CD4-positive, alpha-beta T cell treated with Interferon alpha-2 for 1 hour (primary cell): ENCODE measurements around the gene KCNB1.
"Not testable (repeated sequence)": the region's sequence is repeated elsewhere in the genome, so short reads cannot be mapped to it uniquely, and the experiment has no call there.

Experiments
- DNase-seq, 2 donors: peaks; one replicate each; pipeline ENCODE4 v3.0.0-alpha.2; 2020 to 2022

KCNB1 gene

DNA sequence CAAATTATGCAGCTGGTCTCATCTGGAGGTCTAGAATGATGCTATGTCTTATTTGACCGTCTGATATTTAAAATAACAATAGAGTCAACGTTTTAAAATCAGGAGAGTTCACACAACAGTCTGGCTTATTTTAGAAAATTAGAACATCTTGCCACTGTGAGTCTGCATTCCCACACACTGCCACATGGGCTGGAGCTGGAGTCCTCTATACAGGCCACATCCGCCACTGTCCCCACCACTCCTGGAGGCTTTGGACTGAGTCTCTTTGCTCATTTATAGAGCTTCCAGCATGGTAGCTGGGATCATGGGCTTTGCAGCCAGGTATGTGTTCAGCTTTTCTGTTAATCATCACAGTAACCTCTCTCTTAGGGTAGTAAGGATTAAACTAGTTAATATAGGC lies 135.8 kb downstream of the KCNB1 start:
- DNase-seq, result no peak

DNA sequence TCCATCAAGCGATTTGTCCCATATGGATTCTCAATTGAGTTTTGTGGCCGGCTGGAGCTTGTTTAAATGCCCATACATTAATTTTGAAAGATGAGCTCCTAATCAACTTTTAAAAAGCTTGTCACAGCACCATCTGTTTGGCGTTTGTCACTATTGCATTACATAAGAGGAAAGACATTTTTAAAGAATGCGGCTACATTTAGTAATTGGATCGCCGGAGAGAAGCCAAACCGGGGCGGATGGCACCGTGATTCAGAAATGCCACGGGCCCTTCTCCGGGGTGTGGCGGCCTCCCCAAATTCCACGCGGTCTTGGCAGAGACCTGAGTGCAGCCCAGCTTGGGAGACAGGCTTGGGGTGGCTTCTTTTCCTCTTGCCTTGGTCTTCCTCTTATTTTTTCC lies 136.9 kb downstream of the KCNB1 start:
- DNase-seq, result no peak

DNA sequence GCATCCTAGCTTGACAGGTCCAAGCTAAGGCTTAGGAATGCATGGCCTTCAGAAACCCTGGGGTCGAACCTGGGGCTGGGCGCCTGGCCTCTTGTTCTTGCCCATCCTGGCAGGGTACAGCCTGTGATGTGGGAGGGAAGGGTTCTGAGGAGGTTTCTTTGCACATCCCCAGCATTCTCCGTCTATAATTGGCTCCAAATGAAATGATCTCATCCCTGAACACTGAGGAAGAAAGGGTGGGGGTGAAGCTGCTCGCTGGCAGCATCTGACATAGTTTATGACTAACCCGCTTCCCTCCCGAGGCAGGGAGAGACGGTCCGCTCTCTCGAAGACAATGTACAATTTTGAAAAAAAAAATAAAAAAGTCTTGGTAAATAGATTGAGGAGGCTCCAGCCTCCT lies 137.5 kb downstream of the KCNB1 start:
- no peak for DNase-seq

DNA sequence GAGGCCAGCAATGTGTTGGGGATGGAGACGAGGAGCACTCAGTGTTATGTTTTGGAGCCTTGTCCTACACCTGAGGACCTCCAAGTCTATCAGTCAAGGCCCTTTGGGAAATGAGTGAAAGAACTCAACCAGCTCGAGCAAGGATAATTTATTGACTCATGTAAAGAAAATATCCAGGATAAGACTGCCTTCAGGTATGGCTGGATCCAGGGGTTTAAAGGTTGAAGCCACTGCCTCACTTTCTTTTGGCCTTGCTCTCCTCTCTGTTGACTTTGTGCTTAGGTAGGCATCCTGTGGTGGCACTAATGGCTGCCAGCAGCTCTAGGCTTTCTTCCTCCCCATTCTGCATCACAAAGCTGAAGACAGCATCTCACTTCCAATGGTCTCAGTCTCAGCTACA lies 138.3 kb downstream of the KCNB1 start:
- no peak for DNase-seq

DNA sequence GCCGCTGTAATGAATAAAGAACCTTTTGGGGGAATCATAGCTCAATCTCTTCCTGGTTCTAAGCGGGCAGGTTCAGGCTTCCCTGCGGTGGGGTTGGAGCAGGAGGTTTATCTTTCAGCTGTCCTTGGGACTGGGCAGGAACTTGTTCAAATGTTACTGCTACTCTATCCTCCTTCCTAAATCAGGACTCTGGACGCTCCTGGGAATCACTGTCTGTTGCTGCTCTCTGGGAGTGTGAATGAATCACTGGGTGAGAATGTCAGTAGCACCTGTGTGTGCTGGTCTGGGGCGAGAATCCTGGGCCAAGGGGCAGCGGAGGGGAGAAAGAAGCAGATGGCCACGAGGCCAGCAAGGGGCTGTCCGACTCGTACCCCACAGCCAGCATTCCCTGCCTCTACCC lies 139.2 kb downstream of the KCNB1 start:
- no peak for DNase-seq

DNA sequence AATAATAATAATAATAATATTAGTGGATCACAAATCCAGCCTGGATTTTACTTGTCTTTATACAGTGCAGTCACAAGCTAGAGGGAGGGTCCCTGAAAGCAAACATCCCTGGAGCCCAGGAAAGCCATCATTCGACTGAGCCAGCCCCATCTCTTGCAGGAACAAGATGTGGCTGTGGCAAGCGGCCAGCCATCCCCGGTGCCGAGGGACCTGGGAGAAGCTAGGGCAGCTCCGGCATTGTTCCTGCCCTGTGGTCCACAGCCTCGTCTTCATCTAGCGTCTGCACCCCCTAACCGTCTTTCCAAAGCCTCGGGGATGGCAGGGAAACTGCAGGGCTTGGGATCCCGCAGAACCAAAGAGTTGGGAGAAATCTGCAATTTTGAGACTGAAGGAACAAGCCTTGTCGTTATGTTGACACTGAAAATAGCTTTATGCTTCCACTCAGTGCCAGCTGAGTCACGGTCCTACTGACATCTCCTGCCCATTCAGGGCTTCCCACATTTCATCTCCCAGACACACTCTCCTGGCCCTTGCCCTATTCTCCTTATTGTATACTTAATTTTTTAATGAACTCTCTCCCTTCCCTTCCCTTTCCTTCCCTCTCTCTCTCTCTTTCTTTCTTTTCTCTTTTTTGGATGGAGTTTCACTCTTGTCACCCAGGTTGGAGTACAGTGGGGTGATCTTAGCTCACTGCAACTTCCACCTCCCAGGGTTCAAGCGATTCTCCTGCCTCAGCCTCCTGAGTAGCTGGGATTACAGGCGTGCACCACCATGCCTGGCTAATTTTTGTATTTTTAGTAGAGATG lies 142.1 kb downstream of the KCNB1 start:
- no peak for DNase-seq

DNA sequence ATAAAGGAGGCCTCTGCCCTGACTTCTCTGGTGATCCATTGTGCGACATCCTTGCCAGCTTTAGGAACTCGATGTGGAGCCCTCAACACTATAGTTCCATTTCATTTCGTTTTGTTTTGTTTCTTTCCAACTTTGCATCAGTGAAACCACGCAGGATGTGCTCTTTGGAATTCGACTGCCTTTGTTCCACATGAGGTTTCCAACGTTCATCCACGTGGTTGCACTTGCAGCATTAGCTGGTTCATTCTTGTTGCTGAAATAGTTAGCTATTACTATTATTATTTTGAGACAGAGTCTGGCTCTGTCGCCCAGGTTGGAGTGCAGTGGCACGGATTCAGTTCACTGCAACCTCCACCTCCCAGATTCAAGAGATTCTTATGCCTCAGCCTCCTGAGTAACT lies 143.3 kb downstream of the KCNB1 start:
- DNase-seq, result no peak

DNA sequence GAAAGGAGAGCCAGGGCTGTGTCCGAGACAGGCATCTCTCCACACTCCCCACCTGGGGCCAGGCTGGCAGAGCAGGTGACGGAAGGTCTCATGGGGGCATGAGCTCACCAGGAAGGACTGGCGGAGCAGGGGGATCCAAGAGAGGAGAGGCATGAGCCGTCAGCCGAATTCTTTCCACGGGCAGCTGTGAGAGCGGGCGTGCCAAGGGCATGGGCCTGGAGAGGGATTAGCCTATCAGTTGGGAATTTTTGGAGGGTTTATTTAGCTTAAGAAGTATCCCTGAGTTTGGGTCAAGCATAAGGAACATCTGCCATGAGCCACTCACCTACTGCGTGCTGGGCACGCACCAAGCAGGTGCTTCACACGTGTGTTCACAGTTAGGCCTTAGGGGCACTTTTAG lies 144.4 kb downstream of the KCNB1 start:
- no peak for DNase-seq

DNA sequence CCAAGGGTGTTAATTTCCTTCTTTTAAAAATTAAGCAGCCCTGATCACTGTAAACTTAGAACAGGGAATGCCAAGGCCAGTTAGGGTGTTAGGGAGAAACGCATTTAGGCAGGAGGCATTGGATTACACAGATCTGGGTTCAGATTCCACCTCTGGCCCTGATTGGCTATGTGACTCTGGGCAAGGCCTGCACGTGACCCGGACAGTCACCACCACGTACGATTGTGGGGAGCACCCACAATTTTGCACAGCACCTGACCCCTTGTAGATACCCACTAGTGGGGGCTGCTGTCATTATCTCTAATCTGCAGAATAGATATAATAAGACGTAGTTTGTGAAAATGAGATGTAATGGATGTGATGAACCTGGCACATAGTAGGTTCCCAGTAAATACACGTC lies 145.1 kb downstream of the KCNB1 start:
- no peak for DNase-seq

DNA sequence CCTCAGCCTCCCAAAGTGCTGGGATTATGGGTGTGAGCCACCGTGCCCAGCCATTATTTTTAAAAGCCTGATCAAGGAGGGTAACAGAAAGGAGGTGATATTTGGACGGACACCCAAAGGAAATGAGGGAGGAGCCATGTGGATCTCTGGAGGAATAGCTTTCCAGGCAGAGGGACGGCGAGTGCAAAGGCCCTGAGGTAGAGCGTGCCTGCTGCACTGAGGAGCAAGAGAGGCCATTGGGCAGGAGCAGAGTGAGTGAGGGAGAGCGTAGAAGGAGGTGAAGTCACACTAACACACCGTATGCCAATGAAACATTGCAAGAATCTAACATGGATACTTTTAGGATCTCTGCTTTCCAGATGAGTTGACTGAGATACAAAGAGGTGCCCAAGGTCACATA lies 145.7 kb downstream of the KCNB1 start:
- DNase-seq, result no peak

DNA sequence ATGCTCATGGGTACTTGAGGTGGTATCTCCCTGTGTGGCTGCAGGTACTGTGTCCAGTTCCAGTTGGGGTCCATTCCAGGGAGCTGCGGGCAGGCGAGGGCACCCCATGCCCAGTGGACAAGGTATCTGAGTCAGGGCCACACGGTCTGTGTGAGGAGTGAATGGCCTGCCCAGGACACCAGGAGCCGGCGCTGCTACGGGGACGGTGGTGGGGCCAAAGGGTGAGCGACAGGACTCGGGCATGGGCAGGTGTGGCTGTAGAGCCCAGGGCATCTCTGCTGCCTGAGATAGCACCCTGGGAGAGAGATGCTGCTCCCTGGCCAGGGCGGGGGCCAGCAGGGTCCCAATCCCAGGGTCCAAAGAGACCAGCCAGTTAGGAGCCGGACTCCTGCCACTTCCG lies 147.0 kb downstream of the KCNB1 start:
- DNase-seq, result no peak

DNA sequence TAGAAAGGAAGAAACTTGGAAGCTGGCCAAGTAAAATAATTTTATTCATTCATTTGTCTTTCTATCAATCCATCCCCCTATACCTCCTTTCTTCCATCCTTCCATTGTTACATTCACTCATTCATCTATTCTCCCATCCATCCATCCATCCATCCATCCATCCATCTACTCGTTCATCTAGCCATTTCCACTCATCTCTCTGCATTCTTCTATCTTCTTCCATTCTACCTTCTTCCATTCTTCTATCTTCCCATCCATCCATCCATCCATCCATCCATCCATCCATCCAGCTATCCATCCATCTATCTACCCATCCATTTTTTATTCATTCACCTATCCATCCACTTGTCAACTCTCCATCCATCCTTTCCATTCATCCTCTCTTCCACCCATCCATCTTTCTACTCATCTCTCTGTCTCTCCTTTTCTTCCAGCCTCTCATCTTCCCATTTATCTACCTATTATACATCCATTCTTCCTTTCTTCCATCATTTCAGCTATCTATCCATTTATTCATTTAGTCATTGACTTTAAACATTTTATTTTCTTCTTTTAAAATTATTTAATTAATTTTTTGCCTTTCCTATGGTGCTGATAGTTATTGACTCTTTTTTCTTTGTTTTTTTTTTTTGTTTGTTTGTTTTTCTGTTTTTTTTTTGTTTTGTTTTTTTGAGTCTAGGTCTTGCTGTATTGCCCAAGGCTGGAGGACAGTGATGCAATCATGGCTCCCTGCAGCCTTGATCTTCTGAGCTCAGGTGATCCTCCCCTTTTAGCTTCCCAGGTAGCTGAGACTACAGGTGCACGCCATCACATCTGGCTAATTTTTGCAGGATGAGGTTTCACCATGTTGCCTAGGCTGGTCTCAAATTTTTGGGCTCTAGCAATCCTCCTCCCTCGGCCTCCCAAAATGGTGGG lies 151.5 kb downstream of the KCNB1 start:
- no peak for DNase-seq

DNA sequence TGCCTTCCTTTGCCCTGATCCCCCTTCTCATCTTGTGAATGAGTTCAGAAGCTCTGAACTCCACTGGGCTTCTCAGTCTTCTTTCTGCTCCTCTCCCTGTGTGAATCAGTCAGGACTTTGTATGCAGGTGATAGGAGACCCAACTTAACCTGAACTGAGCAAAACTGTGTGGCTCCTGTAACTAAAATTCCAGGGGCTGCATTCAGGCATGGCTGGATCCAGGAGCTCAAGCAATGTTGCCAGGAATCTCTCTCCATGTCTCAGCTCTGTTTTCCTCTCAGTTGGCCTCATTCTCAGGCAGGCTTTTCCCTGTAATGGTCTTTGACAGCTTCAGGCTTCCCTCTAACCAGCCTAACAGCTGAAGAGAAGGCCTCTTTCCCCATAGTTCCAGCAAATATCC lies 153.7 kb downstream of the KCNB1 start:
- DNase-seq, result no peak

DNA sequence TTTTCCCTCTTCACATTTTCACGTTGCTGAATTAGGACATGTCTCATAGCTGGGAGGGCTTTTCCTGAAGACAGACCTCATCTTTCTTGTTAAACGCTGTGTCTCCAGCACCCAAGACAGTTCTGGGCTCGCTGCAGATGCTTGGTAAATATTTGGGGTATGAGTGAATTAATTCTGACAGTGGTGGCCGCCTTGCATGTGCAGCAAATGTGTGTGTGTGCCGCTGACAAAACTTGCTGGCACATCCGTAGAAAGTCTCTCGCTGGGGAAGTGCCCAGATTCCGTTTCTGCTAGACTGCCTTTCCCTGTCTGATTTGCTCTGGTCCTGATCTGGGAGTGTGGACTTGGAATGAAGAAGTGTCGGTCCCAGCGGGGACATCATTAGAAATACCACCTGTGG lies 156.4 kb downstream of the KCNB1 start:
- no peak for DNase-seq

DNA sequence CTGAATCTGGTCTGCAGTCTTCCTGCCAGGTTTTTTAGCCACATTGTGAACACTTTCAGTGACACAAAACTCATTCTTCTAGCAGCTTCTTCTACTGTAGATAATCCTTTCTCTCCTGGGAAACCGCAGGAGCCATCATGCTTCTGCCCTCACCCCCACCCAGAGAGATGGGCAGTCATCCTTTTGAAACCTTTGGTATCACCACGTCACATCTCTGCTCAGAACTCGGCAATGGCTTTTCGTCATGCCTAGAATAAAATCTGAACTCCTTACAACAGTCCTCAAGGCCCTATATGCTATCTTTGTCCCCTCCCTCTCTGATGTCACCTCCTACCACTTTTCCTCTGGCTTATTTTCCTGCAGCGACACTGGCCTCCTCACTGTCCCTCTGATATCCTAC lies 158.2 kb downstream of the KCNB1 start:
- DNase-seq, result no peak

DNA sequence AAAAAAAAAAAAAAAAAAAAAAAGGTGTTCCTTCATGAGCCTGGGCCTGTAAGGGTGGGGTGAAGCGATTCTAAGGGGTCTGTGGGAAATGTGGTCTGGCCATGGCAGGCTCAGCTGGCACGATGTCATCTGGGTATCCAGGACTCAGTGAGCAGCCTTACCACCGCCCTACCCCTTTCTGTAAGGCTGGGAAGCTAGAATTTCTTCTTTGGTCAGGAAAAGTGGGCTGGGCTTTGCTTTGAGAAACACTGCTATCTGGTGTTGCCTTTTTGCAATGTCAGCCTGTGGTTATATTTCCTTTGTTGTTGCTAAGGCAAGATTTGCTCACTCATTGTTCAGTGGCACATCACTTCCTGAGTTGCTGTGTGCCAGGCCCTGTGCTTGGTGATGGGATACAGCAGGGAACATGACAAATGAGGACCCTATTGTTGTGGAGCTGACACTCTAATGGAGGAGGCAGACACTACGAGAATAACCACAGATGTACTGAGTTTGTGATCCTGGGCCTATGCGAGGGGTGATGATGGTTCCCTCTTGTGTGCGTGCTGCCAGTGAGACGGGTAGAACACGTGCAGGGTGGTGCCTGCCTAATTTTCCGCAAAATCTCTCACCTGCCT lies 158.7 kb downstream of the KCNB1 start:
- peak; percentile 26 to 64 for DNase-seq

DNA sequence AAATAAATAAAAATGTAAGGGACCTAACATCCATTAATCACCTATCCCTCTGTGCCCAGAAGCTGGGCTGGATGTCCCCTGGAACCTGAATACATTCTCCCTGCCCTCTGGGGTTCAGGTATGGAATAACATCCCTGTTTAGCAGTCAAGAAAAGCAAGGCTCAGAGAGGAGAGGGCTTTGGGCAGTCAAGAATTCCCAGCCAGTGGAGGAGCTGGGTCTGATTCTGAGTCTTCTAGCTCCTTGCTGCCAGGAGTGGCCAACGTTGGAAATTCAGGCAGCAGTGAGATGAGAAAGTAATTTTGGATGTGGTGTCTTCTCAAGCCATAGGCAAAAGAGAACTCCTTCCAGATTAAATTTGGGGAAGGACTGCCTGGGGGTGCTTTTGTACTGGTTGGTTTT lies 162.0 kb downstream of the KCNB1 start:
- no peak for DNase-seq

DNA sequence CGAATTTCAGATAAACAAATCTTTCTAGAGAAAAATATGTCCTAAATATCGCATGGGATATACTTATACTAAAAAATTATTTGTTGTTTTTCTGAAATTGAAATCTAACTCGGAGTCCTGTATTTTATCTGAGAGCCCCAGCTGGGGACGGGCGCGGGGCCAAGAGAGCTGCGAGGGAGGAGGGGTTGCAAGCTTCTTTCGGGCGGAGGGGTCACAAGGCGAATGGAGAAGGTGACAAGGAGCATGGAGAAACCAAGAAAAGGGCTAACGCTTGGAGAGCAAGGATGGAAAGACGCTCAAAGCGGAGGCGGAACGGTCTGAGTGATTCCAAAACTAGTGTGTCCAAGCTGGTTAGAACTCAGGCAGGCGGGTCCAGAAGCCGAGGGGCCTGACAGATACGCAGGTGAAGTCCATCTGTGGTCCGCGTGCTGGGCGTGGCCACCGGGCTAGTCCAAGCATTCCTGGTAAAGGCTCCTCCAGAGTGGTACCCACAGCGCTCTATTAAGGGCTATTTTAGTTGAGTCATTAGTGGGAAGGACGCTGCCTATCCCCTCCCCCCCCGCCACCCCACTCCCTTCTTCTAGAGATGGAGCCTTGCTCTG lies 163.2 kb downstream of the KCNB1 start:
- no peak for DNase-seq

DNA sequence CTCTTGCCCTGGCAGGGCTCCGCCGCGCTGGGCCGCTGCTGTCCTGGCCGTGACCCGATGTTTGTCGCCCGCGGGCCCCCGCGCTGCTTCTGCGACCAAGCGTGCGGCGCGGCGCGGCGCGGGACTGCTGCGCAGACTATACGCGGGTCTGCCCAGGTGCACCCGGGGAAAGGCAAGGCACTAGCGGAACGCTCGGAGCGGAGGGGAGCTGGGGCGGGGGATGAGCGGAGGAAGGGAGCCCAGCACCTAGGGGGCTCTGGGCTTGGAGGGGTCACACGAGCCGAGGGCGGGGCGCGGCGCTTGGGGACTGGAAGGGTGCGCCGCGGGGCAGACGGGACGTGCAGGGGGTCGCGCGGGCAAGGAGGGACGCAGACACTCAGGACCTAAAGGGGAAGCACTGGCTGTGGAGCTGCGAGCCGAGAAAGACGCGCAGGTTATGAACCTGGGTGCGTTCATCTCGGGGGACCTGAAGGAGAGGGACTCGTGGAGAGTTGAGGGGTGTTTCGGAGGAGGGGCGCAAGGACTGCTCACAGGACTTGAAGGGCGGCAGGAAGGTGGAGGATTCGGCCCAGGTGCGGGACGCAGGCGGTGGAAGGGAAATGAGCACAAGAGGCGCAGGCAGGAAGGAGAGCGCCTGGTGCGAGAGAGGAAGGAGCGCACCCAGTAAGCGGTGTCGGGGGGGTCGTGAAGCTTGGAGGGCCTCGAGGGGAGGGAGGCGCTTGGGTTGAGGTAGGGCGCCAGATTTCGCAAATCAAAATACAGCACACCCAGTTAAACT lies 163.8 kb downstream of the KCNB1 start:
- DNase-seq, result peak; percentile 5 to 23

DNA sequence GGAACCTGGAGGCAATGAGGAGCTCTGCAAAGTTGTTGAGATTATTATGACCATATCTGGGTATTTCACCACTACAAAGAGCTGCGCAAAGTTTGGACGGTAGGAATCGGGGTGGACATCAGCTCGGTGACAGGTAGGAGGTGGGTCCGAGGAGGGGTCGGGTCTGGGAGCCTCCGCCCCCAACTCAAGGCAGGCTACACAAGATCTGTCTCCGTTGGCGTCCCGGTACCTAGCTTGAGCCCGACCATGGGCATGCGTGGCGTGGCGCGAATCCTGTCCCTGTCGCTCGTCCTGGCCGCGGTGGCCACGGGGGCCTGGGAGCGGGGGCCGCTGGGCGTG lies 164.4 kb downstream of the KCNB1 start:
- no peak for DNase-seq

DNA sequence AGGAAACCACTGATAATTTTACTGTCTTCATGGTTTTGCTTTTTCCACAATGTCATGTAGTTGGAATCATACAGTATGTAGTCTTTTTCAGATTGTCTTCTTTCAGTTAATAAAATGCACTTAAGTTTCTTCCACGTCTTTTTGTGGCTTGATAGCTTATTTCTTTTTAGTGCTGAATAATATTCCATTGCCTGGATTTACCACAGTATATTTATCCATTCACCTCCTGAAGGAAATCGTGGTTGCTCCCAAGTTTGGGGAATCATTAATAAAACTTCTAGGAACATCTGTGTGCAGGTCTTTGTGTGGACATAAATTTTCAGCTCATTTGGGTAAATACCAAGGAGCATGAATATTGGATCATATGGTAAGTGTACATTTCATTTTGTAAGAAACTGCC lies 165.8 kb downstream of the KCNB1 start:
- DNase-seq, result no peak

DNA sequence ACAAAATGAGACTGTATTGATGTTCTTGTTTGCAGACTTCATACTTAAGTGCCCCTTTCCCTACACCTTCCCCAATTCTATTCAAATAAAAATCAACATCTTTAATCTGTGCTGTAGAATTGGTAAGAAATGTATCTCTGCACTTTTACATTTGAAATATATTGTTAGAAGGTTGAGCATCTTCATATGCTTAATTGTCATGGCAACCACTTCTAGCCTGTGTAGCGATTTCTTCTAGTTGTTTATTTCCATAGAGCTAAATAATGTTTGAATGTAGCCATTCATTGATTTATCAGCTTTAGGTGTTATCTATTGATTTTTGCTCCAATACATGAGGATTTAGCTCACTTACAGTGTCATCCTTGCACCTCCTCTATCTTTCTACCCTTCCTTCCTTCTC lies 166.9 kb downstream of the KCNB1 start:
- no peak for DNase-seq

DNA sequence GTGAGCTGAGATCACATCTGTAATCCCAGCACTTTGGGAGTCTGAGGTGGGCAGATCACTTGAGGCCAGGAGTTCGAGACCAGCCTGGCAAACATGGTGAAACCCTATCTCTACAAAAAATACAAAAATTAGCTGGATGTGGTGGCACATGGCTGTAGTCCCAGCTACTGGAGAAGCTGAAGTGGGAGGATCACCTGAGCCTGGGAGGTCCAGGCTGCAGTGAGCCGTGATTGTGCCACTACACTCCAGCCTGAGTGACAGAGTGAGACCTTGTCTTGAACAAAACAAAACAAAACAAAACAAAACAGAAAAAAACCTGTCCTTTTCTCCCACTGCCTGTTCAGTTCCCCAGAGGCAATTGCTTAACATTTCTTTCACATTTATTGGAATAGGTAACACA lies 168.4 kb downstream of the KCNB1 start:
- not testable (repeated sequence) for DNase-seq
